ENCODE data around the gene FAM222B. TPM values are rescaled to one million over a fixed set of nuclear protein-coding genes. Genes with fewer than 3 reads are reported as not detected.
A peak's percentile ranks its signal among the peaks of the same experiment; 100 is the strongest.

Gene FAM222B
- total RNA-seq, 2 experiments from 2014 or later, result 16.8 to 20.8 TPM

GRCh38 chr17:28745786-28746411, 96.7 kb downstream of the FAM222B start:
- peaks cover 51% of the 10 kb centered on the region for H3K4me1 Mint-ChIP-seq
- H3K36me3 Mint-ChIP-seq (ENCODE audit: low read depth), result peaks cover 45% of the 10 kb centered on the region
- intact Hi-C loops (cut with DNase I, micrococcal nuclease), result no loop called here
- no peak for ATAC-seq
- CTCF ChIA-PET, result interaction anchor here (0.8 to 11.0 kb wide), 4 partner anchors 17 to 62 kb away, joined by 3 to 294 read pairs (median 4); partner anchors contain the start of genes NEK8, PROCA1 and TLCD1
- no peaks in the 10 kb centered on the region for H3K27me3 Mint-ChIP-seq
- POLR2A ChIA-PET, result interaction anchor here (9.6 kb wide), 1 partner anchor 19 kb away, joined by 111 read pairs; the partner anchor contains the start of genes NEK8 and TLCD1
- peak overlapping the region; percentile 67 for H3K27ac Mint-ChIP-seq
- no peaks in the 10 kb centered on the region for H3K9me3 Mint-ChIP-seq (ENCODE audit: low read depth)
- no peak for DNase-seq
- peak overlapping the region; percentile 87 for H3K4me3 Mint-ChIP-seq

GRCh38 chr17:28744972-28745785, 97.4 kb downstream of the FAM222B start:
- H3K4me3 Mint-ChIP-seq, result peak overlapping the region; percentile 87
- ChIA-PET CTCF (interaction anchor here (0.6 to 11.0 kb wide), 8 partner anchors 11 to 872 kb away, joined by 3 to 294 read pairs (median 4); partner anchors contain the start of genes NEK8, PROCA1 and TLCD1), POLR2A (interaction anchor here (0.8 to 9.6 kb wide), 3 partner anchors 19 to 208 kb away, joined by 3 to 111 read pairs (median 4); partner anchors contain the start of genes NEK8, RPL23A and TLCD1)
- H3K27me3 Mint-ChIP-seq, result no peaks in the 10 kb centered on the region
- no peaks in the 10 kb centered on the region for H3K9me3 Mint-ChIP-seq (ENCODE audit: low read depth)
- ATAC-seq (peak; percentile 5), DNase-seq (peak; percentile 61)
- peak overlapping the region; percentile 92 for H3K27ac Mint-ChIP-seq
- intact Hi-C loops (cut with DNase I, micrococcal nuclease), result loop anchor here (1.0 to 5.0 kb wide), 4 partner anchors 17 to 822 kb away; partner anchors contain the start of genes PHF12 (in 2 of the 2), ABHD15 (in 1 of the 2), NEK8 (in 1 of the 2) and TP53I13 (in 1 of the 2)
- H3K36me3 Mint-ChIP-seq (ENCODE audit: low read depth), result peaks cover 38% of the 10 kb centered on the region
- peaks cover 44% of the 10 kb centered on the region for H3K4me1 Mint-ChIP-seq

DNA sequence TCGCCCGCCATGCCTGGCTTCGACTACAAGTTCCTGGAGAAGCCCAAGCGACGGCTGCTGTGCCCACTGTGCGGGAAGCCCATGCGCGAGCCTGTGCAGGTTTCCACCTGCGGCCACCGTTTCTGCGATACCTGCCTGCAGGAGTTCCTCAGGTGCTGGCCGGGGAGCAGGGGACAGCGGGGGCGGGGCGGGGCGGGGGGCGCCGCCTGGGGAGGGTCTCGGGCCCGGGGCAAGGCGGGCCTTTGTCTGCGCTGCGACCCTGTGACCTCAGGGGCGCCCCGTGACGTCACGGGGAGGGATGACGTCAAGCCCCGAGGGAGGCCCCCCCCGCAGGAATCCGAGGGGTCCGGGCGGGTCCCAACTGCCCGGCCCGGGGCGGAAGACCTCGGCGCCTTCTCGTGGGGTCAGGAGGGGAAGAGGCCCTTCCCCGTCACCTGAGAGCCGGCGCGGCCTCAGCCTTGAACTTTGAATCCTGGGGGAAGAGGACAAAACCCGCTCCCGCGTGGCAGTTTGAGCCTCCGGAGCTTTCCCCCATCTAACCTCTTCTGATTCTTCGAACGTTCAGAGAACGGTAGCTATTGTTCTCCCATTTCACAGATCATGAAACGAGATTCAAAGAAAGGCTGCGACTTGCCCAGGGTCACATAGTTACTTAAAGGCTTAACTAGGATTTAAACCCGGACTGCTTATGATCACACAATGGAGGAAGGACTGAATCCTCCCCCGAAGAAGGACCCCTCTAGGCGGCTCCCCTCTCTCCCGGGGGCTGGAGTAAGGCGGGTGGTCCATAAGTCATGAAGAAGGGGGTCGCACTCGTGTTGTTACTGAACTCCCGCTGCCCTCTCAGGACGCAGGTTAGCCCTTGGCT, 98.3 kb downstream of the FAM222B start:
- Mint-ChIP-seq H3K36me3 (ENCODE audit: low read depth) (peaks cover 35% of the 10 kb centered on the region), H3K4me3 (peak overlapping the region; percentile 87), H3K9me3 (ENCODE audit: low read depth) (peaks cover 2% of the 10 kb centered on the region), H3K4me1 (peaks cover 41% of the 10 kb centered on the region), H3K27me3 (no peaks in the 10 kb centered on the region), H3K27ac (peak overlapping the region; percentile 92)
- CTCF ChIA-PET, result interaction anchor here (0.6 to 11.0 kb wide), 7 partner anchors 12 to 873 kb away, joined by 3 to 294 read pairs (median 4); partner anchors contain the start of genes NEK8 and TLCD1
- intact Hi-C loops (cut with DNase I, micrococcal nuclease), result loop anchor here (1.0 to 5.0 kb wide), 4 partner anchors 16 to 823 kb away; partner anchors contain the start of genes PHF12 (in 2 of the 2), ABHD15 (in 1 of the 2), NEK8 (in 1 of the 2) and TP53I13 (in 1 of the 2)
- POLR2A ChIA-PET, result interaction anchor here (0.7 to 9.6 kb wide), 4 partner anchors 18 to 209 kb away, joined by 3 to 111 read pairs (median 4); partner anchors contain the start of genes NEK8, RPL23A, SDF2 and SUPT6H
- DNase-seq (peak; percentile 85), ATAC-seq (peak; percentile 28)

DNA sequence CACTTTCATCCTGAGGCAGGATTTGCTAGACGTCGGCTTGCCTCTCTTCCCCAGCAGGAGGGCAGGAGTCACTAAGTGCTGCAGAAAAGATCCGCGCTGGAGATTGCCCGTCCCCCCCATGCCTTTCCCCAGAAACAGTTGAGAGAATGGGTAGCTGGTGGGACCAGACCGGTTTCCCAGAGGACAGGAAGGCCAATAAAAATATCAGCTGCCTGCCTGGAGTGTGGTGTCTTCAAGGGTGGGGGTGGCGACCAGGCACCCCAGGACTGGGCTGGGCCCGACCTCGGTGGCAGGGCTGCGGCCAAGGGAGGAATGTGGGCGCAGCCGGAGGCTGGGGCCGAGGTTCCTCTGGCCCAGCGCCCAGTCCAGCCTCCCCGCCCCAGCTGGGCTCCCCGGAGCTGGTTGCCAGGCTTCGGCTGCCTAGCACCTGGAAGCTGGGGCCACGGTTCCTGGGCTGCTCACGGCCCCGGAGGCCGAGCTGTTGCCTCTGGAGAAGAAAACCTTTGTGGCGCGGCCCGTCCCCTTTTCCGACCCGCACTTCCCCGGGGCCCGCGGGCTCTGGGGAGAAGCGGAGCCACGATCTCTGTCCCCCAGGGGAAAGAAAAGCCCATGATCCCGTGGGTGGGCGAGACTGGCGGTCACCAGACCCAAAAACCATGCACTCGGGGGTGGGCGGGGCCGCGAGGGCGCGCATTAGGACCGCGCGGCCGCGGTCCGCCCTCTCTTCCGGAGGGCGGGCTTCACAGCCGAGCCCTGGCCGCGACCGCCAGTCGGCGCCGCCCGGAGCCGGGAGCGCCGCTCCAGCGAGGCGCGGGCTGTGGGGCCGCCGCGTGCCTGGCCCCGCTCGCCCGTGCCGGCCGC, 99.1 kb downstream of the FAM222B start, which contains the start of gene TRAF4:
Gene TRAF4 (plus strand): TSS at position 769 of the 861 bp plus-strand sequence. CDS start 102 bp downstream, outside the sequence.
- CTCF ChIA-PET, result interaction anchor here (0.6 to 11.0 kb wide), 5 partner anchors 8 to 874 kb away, joined by 3 to 294 read pairs (median 6); partner anchors contain the start of genes NEK8, PHF12 and TLCD1

GRCh38 chr17:28741358-28742349, 100.9 kb downstream of the FAM222B start:
- Mint-ChIP-seq H3K4me1 (peaks cover 34% of the 10 kb centered on the region), H3K27me3 (no peaks in the 10 kb centered on the region), H3K9me3 (ENCODE audit: low read depth) (peaks cover 2% of the 10 kb centered on the region), H3K36me3 (ENCODE audit: low read depth) (peaks cover 27% of the 10 kb centered on the region), H3K27ac (peak overlapping the region; percentile 19), H3K4me3 (no peak overlapping the region)
- ChIA-PET POLR2A (interaction anchor here (0.7 to 1.5 kb wide), 4 partner anchors 11 to 154 kb away, joined by 3 to 5 read pairs (median 4); no protein-coding TSS in a partner anchor), CTCF (interaction anchor here (1.0 to 2.6 kb wide), 3 partner anchors 8 to 22 kb away, joined by 3 to 9 read pairs (median 3); no protein-coding TSS in a partner anchor)
- DNase-seq (no peak), ATAC-seq (no peak)
- intact Hi-C loops (cut with DNase I, micrococcal nuclease), result loop anchor here (5.0 kb wide), 2 partner anchors 211 to 826 kb away; partner anchors contain the start of genes PHF12 (in 2 of the 2), ABHD15 (in 1 of the 2) and TP53I13 (in 1 of the 2)

More for the DNA sequence above, 99.1 kb downstream of the FAM222B start, which contains the start of gene TRAF4:
- H3K27me3 Mint-ChIP-seq, result no peaks in the 10 kb centered on the region
- ATAC-seq, result peak; percentile 91
- intact Hi-C loops (cut with DNase I, micrococcal nuclease), result loop anchor here (1.0 to 5.0 kb wide), 4 partner anchors 15 to 824 kb away; partner anchors contain the start of genes NEK8 (in 2 of the 2), PHF12 (in 2 of the 2), ABHD15 (in 1 of the 2) and TP53I13 (in 1 of the 2)
- peaks cover 42% of the 10 kb centered on the region for H3K4me1 Mint-ChIP-seq
- peaks cover 38% of the 10 kb centered on the region for H3K36me3 Mint-ChIP-seq (ENCODE audit: low read depth)
- POLR2A ChIA-PET, result interaction anchor here (0.6 to 9.6 kb wide), 3 partner anchors 17 to 82 kb away, joined by 3 to 111 read pairs (median 4); partner anchors contain the start of genes NEK8, SDF2, SUPT6H and TLCD1
- peak; percentile 89 for DNase-seq
- H3K9me3 Mint-ChIP-seq (ENCODE audit: low read depth), result peaks cover 2% of the 10 kb centered on the region
- peak within 1 kb of the TSS; percentile 87 for H3K4me3 Mint-ChIP-seq
- peak within 1 kb of the TSS; percentile 92 for H3K27ac Mint-ChIP-seq

GRCh38 chr17:28740406-28741357, 101.9 kb downstream of the FAM222B start:
- Mint-ChIP-seq H3K27me3 (no peaks in the 10 kb centered on the region), H3K36me3 (ENCODE audit: low read depth) (peaks cover 22% of the 10 kb centered on the region), H3K9me3 (ENCODE audit: low read depth) (peaks cover 2% of the 10 kb centered on the region), H3K4me1 (peaks cover 28% of the 10 kb centered on the region), H3K27ac (no peak overlapping the region), H3K4me3 (no peak overlapping the region)
- DNase-seq, result no peak
- ChIA-PET CTCF (interaction anchor here (0.8 to 1.1 kb wide), 4 partner anchors 9 to 69 kb away, joined by 3 to 5 read pairs (median 3); no protein-coding TSS in a partner anchor), POLR2A (interaction anchor here (0.7 to 1.5 kb wide), 3 partner anchors 12 to 141 kb away, joined by 3 to 5 read pairs (median 4); partner anchors contain the start of gene NEK8)
- ATAC-seq, result no peak
- intact Hi-C loops (cut with DNase I, micrococcal nuclease), result loop anchor here (5.0 kb wide), 2 partner anchors 212 to 827 kb away; partner anchors contain the start of genes PHF12 (in 2 of the 2), ABHD15 (in 1 of the 2) and TP53I13 (in 1 of the 2)

- DNase-seq (peak; percentile 68), ATAC-seq (peak; percentile 51)
- intact Hi-C loops (cut with DNase I, micrococcal nuclease), result no loop called here
- ChIA-PET POLR2A (interaction anchor here (0.8 kb wide), 1 partner anchor 10 kb away, joined by 4 read pairs; the partner anchor contains the start of gene NEK8), CTCF (interaction anchor here (0.7 to 1.0 kb wide), 2 partner anchors 11 to 92 kb away, joined by 3 read pairs; no protein-coding TSS in a partner anchor)
- H3K4me1 Mint-ChIP-seq, result peaks cover 28% of the 10 kb centered on the region
- H3K27ac Mint-ChIP-seq, result peak overlapping the region; percentile 85
- peak overlapping the region; percentile 10 for H3K4me3 Mint-ChIP-seq
- H3K36me3 Mint-ChIP-seq (ENCODE audit: low read depth), result peaks cover 9% of the 10 kb centered on the region
- peaks cover 2% of the 10 kb centered on the region for H3K9me3 Mint-ChIP-seq (ENCODE audit: low read depth)
- no peaks in the 10 kb centered on the region for H3K27me3 Mint-ChIP-seq
Measured at GRCh38 chr17:28738680-28739384, 103.8 kb downstream of the FAM222B start.

All from activated CD4-positive, alpha-beta T cell treated with anti-CD3 and anti-CD28 coated beads for 36 hours (primary cell).